Tibial artery (tissue), 4 donors: ENCODE data around the gene CCNB1.
"Not testable (repeated sequence)": the region's sequence is repeated elsewhere in the genome, so short reads cannot be mapped to it uniquely, and the experiment has no call there.

Experiments used
- DNase-seq, 2 donors: peaks; one replicate each; pipeline ENCODE4 v3.0.0-alpha.2; 2019
- H3K27ac ChIP-seq, 2 donors: fragments of 200-600 bp; sonication (generic) in 1 of 2; 1 replicate in 1 of 2; 2 replicates in 1 of 2; pipeline ENCODE4 v1.5.1; 2018 to 2019; ENCODE audit warnings: mild to moderate bottlenecking in 1 of 2
- H3K27me3 ChIP-seq, 2 donors: fragments of 200-600 bp; sonication (generic) in 1 of 2; one replicate each; pipeline versions ENCODE4 v1.5.1 to v1.6.0; 2016 to 2019
- H3K36me3 ChIP-seq, 3 donors: fragments of 200-600 bp; sonication (generic) in 2 of 3; one replicate each; pipeline ENCODE4 v1.5.1; 2016 to 2019; ENCODE audit warnings: mild to moderate bottlenecking in 2 of 3
- H3K4me1 ChIP-seq, 4 donors: fragments of 200-600 bp; sonication (generic) in 2 of 4; 1 replicate in 3 of 4; 2 replicates in 1 of 4; pipeline ENCODE4 v1.5.1; 2016 to 2019
- H3K4me3 ChIP-seq, 2 donors: fragments of 200-600 bp; sonication (generic) in 1 of 2; 1 replicate in 1 of 2; 2 replicates in 1 of 2; pipeline ENCODE4 v1.5.1; 2018 to 2019; ENCODE audit warnings: mild to moderate bottlenecking in 2 of 2
- H3K9me3 ChIP-seq, 3 donors: fragments of 200-600 bp; sonication (generic) in 1 of 3; one replicate each; pipeline ENCODE4 v1.5.1; 2016 to 2019
- intact Hi-C: fragments of 100-400 bp; cut with DNase I; formaldehyde crosslinking; loops from one replicate; pipeline ENCODE4 v1.15.0; 2023; ENCODE audit warnings: low total_unique reads
- TF ChIP-seq, protein P1 (sequence below), 2 experiments: fragments of 200-600 bp in 1 of 2; fragments of 450-650 bp in 1 of 2; IDR thresholded peaks; one replicate each; pipeline ENCODE4 v1.5.1; 2017 to 2019; ENCODE audit warnings: antibody characterized with exemption in 2 of 2, mild to moderate bottlenecking in 1 of 2, moderate library complexity in 1 of 2

The CCNB1 gene

DNA sequence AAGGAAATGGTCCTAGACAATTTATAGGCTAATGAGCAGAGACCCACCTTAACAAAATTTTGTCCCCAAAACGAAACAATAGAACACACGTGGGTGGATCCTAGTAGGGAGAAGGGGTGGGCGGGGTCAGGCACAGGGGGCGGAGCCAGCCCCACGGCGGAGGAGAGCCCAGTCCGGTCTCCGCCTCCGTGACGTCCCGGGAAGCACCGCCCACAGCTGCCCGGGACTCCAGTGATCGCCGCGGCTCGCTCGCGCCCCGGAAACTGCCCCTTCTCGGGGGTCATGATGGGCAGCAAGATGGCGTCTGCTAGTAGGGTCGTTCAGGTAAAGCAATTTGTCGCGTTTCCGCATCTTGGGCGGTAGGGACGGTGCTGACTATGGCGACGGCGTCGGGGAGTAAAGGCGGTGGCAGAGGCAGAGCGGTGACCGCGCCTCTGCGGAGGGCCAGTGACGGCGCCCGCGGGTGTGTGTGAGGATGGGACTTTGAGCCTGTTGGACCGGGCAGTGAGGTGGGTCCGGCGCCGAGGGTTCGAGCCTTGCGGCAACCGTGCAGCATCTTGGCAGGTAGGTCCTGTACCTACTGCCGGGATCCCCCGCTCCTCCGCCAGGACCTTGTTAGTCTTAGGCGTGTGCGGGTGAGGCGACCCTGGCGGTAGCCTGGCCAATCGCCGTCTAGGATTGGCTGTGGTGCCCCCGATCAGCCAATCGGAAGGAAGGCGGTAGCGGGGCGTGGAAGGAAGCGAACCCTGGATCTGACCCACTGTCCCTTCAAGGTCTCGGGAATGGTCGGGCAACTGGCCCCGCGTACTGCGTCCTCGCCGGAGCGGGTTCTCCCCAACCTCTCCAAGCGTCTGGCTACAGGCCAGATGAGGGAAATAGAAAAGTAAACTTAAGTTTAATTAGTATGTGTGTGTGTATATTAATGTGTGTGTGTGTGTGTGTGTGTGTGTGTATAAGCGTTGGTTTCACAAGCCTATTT, 50.9 kb downstream of the CCNB1 start:
- Histone ChIP-seq H3K9me3 (no peaks in the 10 kb centered on the region), H3K4me3 (peak overlapping the region; percentile 86 to 95), H3K4me1 (peaks cover 0 to 14% (median 6%) of the 10 kb centered on the region in 4 donors), H3K36me3 (no peaks in the 10 kb centered on the region), H3K27me3 (no peaks in the 10 kb centered on the region), H3K27ac (peak overlapping the region; percentile 86 to 92)
- TF ChIP-seq, protein P1, sequence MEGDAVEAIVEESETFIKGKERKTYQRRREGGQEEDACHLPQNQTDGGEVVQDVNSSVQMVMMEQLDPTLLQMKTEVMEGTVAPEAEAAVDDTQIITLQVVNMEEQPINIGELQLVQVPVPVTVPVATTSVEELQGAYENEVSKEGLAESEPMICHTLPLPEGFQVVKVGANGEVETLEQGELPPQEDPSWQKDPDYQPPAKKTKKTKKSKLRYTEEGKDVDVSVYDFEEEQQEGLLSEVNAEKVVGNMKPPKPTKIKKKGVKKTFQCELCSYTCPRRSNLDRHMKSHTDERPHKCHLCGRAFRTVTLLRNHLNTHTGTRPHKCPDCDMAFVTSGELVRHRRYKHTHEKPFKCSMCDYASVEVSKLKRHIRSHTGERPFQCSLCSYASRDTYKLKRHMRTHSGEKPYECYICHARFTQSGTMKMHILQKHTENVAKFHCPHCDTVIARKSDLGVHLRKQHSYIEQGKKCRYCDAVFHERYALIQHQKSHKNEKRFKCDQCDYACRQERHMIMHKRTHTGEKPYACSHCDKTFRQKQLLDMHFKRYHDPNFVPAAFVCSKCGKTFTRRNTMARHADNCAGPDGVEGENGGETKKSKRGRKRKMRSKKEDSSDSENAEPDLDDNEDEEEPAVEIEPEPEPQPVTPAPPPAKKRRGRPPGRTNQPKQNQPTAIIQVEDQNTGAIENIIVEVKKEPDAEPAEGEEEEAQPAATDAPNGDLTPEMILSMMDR (IDR thresholded peaks at IDR 0.05), result peak; percentile 44 to 50
- DNase-seq, result peak; percentile 98
- intact Hi-C loops, result loop anchor here (1.0 to 10.0 kb wide), 2 partner anchors 17 to 123 kb away; partner anchors contain the start of gene SLC30A5

- Histone ChIP-seq H3K9me3 (no peaks in the 10 kb centered on the region), H3K27ac (no peak overlapping the region), H3K4me3 (no peak overlapping the region), H3K36me3 (peaks cover 0 to 7% (median 3%) of the 10 kb centered on the region in 3 donors), H3K4me1 (peaks cover 0 to 14% (median 6%) of the 10 kb centered on the region in 4 donors), H3K27me3 (no peaks in the 10 kb centered on the region)
- DNase-seq, result no peak
- TF ChIP-seq, protein P1 (IDR thresholded peaks at IDR 0.05), result no peak
- intact Hi-C loops, result loop anchor here (10.0 kb wide), 1 partner anchor 125 kb away; the partner anchor contains the start of gene SLC30A5
These were observed 53.0 kb downstream of the CCNB1 start for GRCh38 chr5:69219939-69220338.

GRCh38 chr5:69220371-69220770, 53.4 kb downstream of the CCNB1 start:
- H3K4me3 ChIP-seq, H3K27ac ChIP-seq, intact Hi-C loops, H3K9me3 ChIP-seq, DNase-seq, H3K27me3 ChIP-seq: not testable (repeated sequence)
- Histone ChIP-seq H3K36me3 (peaks cover 0 to 11% (median 3%) of the 10 kb centered on the region in 3 donors), H3K4me1 (peaks cover 0 to 14% (median 6%) of the 10 kb centered on the region in 4 donors)

- DNase-seq, intact Hi-C loops, H3K27me3 ChIP-seq, H3K27ac ChIP-seq, H3K9me3 ChIP-seq, H3K4me3 ChIP-seq: not testable (repeated sequence)
- Histone ChIP-seq H3K36me3 (peaks cover 0 to 11% (median 4%) of the 10 kb centered on the region in 3 donors), H3K4me1 (peaks cover 0 to 14% (median 6%) of the 10 kb centered on the region in 4 donors)
These were observed 53.9 kb downstream of the CCNB1 start for GRCh38 chr5:69220833-69221232.

DNA sequence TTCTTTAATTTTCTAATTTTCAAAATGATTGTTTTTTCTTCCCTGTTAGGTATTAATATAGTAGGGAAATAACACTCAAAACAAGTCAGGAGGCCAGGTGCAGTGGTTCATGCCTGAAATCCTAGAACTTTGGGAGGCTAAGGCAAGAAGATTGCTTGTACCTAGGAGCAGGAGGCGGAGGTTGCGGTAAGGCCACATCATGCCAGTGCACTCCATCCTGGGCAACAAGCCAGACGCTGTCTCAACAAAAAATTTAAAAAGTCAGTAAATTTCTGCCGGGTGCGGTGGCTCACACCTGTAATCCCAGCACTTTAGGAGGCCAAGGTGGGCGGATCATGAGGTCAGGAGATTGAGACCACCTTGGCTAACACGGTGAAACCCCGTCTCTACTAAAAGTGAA, 57.6 kb downstream of the CCNB1 start:
- Histone ChIP-seq H3K27me3 (no peaks in the 10 kb centered on the region), H3K36me3 (peaks cover 23 to 47% (median 23%) of the 10 kb centered on the region in 3 donors), H3K27ac (no peak overlapping the region), H3K4me3 (no peak overlapping the region), H3K9me3 (no peaks in the 10 kb centered on the region), H3K4me1 (peaks cover 0 to 3% (median 0%) of the 10 kb centered on the region in 4 donors)
- TF ChIP-seq, protein P1 (IDR thresholded peaks at IDR 0.05), result no peak
- intact Hi-C loops, result no loop called here
- DNase-seq, result no peak

GRCh38 chr5:69225860-69226259, 58.9 kb downstream of the CCNB1 start:
- Histone ChIP-seq H3K27me3 (no peaks in the 10 kb centered on the region), H3K4me3 (no peak overlapping the region), H3K4me1 (no peaks in the 10 kb centered on the region), H3K36me3 (peaks cover 23 to 61% (median 29%) of the 10 kb centered on the region in 3 donors), H3K27ac (no peak overlapping the region), H3K9me3 (no peaks in the 10 kb centered on the region)
- TF ChIP-seq, protein P1 (IDR thresholded peaks at IDR 0.05), result no peak
- DNase-seq, result no peak
- intact Hi-C loops, result no loop called here
